ENCODE data around the gene C3orf18. TPM values are rescaled to one million over a fixed set of nuclear protein-coding genes. Genes with fewer than 3 reads are reported as not detected.

Gene C3orf18
- total and polyA plus RNA-seq, 9 of the 15 experiments (the other 6 are each of a cell fraction or from before 2014, with no cell fraction given) = 0.01 to 2.3 (median 0.94) TPM

- TF ChIP-seq MEF2A (IDR thresholded peaks at IDR 0.05; ENCODE audit: control insufficient read depth, low read depth, low read length) (peak; percentile 52; the same call in 1 of the 2 replicates), THRAP3 (IDR thresholded peaks at IDR 0.05; ENCODE audit: borderline replicate concordance) (no peak), USF1 (CRISPR knock-in tag; IDR thresholded peaks at IDR 0.05) (peak; percentile 16; the same call in 1 of the 2 replicates), ZNF232 (CRISPR knock-in tag; IDR thresholded peaks at IDR 0.05) (no peak), HDAC3 (IDR thresholded peaks at IDR 0.05; ENCODE audit: borderline replicate concordance, partially characterized antibody) (peak; percentile 36), RBM22 (IDR thresholded peaks at IDR 0.05; ENCODE audit: low read depth, low read length, poor library complexity, severe bottlenecking) (no peak), FOXK2 (conservative IDR thresholded peaks at IDR 0.05 in 1 of 2, IDR thresholded peaks at IDR 0.05 in 1 of 2; ENCODE audit: low read depth in 2 of 2) (peak; percentile 21 to 33; a peak in 1 of 4 replicates), NR2C1 (IDR thresholded peaks at IDR 0.05) (no peak), NR2C1 (tag; IDR thresholded peaks at IDR 0.05) (no peak), SREBF1 (IDR thresholded peaks at IDR 0.05; ENCODE audit: borderline replicate concordance, low read depth, low read length) (no peak), ZNF75A (CRISPR knock-in tag; IDR thresholded peaks at IDR 0.05) (no peak), FOSL1 (tag; conservative IDR thresholded peaks at IDR 0.05) (peak; percentile 27), GATA2 (CRISPR knock-in tag; IDR thresholded peaks at IDR 0.05) (no peak), HNRNPK (IDR thresholded peaks at IDR 0.05; ENCODE audit: low read depth, low read length, poor library complexity, severe bottlenecking) (no peak), PTTG1 (tag; IDR thresholded peaks at IDR 0.05; ENCODE audit: low read depth) (no peak), CCNT2 (IDR thresholded peaks at IDR 0.05; ENCODE audit: borderline replicate concordance, extremely low read depth, insufficient read length, low read depth, low read length) (peak; percentile 49), ATF2 (CRISPR knock-in tag; IDR thresholded peaks at IDR 0.05) (no peak)
- TF ChIP-seq, protein P1, sequence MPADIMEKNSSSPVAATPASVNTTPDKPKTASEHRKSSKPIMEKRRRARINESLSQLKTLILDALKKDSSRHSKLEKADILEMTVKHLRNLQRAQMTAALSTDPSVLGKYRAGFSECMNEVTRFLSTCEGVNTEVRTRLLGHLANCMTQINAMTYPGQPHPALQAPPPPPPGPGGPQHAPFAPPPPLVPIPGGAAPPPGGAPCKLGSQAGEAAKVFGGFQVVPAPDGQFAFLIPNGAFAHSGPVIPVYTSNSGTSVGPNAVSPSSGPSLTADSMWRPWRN (IDR thresholded peaks at IDR 0.05; ENCODE audit: low read depth) = peak; percentile 63; the same call in 1 of the 2 replicates
- TF ChIP-seq, protein P2, sequence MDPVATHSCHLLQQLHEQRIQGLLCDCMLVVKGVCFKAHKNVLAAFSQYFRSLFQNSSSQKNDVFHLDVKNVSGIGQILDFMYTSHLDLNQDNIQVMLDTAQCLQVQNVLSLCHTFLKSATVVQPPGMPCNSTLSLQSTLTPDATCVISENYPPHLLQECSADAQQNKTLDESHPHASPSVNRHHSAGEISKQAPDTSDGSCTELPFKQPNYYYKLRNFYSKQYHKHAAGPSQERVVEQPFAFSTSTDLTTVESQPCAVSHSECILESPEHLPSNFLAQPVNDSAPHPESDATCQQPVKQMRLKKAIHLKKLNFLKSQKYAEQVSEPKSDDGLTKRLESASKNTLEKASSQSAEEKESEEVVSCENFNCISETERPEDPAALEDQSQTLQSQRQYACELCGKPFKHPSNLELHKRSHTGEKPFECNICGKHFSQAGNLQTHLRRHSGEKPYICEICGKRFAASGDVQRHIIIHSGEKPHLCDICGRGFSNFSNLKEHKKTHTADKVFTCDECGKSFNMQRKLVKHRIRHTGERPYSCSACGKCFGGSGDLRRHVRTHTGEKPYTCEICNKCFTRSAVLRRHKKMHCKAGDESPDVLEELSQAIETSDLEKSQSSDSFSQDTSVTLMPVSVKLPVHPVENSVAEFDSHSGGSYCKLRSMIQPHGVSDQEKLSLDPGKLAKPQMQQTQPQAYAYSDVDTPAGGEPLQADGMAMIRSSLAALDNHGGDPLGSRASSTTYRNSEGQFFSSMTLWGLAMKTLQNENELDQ (CRISPR knock-in tag; IDR thresholded peaks at IDR 0.05; ENCODE audit: borderline replicate concordance) = no peak
These were observed 33.5 kb upstream of the C3orf18 start (continued) for GRCh38 chr3:50600841-50601591.
